Endothelial cell (in vitro differentiated cells): ENCODE data around the gene CREB3L1. TPM values are rescaled to one million over a fixed set of nuclear protein-coding genes. Genes with fewer than 3 reads are reported as not detected.

Experiments used
- DNase-seq: peaks from one replicate; pipeline ENCODE4 v3.0.0; 2021; ENCODE audit warnings: low spot score
- H3K27ac Mint-ChIP-seq: one replicate; pipeline ENCODE4 v1.8.0; 2021; ENCODE audit warnings: mixed read lengths, inconsistent platforms; ENCODE audit not compliant: unreplicated experiment
- H3K27me3 Mint-ChIP-seq: one replicate; pipeline ENCODE4 v1.8.0; 2021; ENCODE audit warnings: mild to moderate bottlenecking, moderate library complexity, mixed read lengths, inconsistent platforms; ENCODE audit not compliant: unreplicated experiment
- H3K36me3 Mint-ChIP-seq: one replicate; pipeline ENCODE4 v1.8.0; 2021; ENCODE audit warnings: mild to moderate bottlenecking, low read depth, mixed read lengths, inconsistent platforms; ENCODE audit not compliant: unreplicated experiment
- H3K4me1 Mint-ChIP-seq: one replicate; pipeline ENCODE4 v1.8.0; 2021; ENCODE audit warnings: mild to moderate bottlenecking, mixed read lengths, inconsistent platforms; ENCODE audit not compliant: unreplicated experiment
- H3K4me3 Mint-ChIP-seq: one replicate; pipeline ENCODE4 v1.8.0; 2021; ENCODE audit warnings: mild to moderate bottlenecking, mixed read lengths, inconsistent platforms; ENCODE audit not compliant: unreplicated experiment
- H3K9me3 Mint-ChIP-seq: one replicate; pipeline ENCODE4 v1.8.0; 2021; ENCODE audit warnings: mixed read lengths, inconsistent platforms; ENCODE audit not compliant: unreplicated experiment
- CTCF ChIP-seq: fragments of 200-600 bp; sonication (generic); IDR thresholded peaks from one replicate; pipeline ENCODE4 v1.5.0; 2021; ENCODE audit warnings: antibody characterized with exemption; ENCODE audit not compliant: unreplicated experiment
- total RNA-seq: library from RNA; stranded (reverse); fragmentation: NEBNext Ultra II Directional; extraction: Animal tissue kit (Norgen Biotek cat#: 25700); gene quantifications from one replicate; pipeline ENCODE4 v1.2.1, GENCODE V29; 2021; ENCODE audit not compliant: unreplicated experiment

CREB3L1 gene
- total RNA-seq, 1 donor from 2014 or later: 21.6 TPM

GRCh38 chr11:46296059-46296527 is 18.6 kb downstream of the CREB3L1 start:
- Mint-ChIP-seq H3K27me3 (peaks cover 9% of the 10 kb centered on the region), H3K4me3 (peak overlapping the region; percentile 82), H3K9me3 (no peaks in the 10 kb centered on the region), H3K27ac (no peak overlapping the region), H3K4me1 (peaks cover 8% of the 10 kb centered on the region), H3K36me3 (peaks cover 6% of the 10 kb centered on the region)
- TF ChIP-seq CTCF: no peak
- DNase-seq: no peak

DNA sequence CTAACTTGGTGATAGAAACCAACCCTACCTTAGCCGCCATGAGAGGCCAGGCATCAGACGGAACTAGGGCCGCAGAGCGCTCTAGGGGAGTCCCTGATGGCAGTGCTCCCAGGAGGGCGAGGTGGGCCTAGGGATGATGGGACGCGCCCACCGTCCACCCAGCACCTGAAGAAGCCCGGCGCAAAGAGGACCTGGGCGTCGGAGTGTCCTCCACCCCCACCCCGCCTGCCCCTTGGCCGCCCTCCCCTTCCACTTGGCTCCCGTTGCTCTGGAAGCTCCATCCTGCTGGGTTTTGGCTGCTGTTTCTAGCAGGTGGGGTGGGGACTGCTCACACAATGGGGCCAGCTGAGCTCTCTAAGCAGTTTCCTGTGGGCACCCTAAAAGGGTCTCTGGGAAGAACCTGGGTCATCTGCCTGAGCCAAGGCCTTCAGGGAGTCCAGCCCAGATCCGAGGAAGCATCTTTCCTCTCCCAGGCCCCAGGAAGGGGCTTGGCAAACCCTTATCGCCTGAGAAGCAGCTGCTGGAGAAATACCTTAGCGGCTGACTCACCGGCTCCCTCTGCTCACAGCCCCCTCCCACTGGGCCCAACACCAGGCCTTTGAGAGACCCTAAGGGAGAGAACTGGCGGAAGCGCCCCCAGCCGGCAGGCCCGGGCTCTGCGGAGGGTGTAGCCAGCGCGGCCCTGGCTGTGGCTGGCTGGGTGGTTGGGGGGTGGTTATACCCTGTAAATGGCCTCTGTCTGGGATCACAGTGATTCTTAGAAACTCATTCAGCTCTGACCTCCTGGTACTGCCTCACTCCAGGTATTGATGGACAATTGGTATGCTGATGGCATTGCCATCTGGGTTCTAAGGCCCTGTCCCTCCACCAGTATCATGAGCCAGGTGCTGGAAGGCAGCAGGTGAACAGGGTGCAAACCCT is 19.3 kb downstream of the CREB3L1 start:
- Mint-ChIP-seq H3K36me3 (peaks cover 6% of the 10 kb centered on the region), H3K4me1 (peaks cover 8% of the 10 kb centered on the region), H3K27ac (peak overlapping the region; percentile 25), H3K4me3 (no peak overlapping the region), H3K27me3 (peaks cover 9% of the 10 kb centered on the region), H3K9me3 (no peaks in the 10 kb centered on the region)
- peak; percentile 68 for TF ChIP-seq CTCF
- peak; percentile 82 for DNase-seq

- no peaks in the 10 kb centered on the region for H3K9me3 Mint-ChIP-seq
- no peak overlapping the region for H3K27ac Mint-ChIP-seq
- no peak for TF ChIP-seq CTCF
- H3K36me3 Mint-ChIP-seq: peaks cover 6% of the 10 kb centered on the region
- H3K27me3 Mint-ChIP-seq: peaks cover 9% of the 10 kb centered on the region
- H3K4me3 Mint-ChIP-seq: no peak overlapping the region
- DNase-seq: no peak
- peaks cover 8% of the 10 kb centered on the region for H3K4me1 Mint-ChIP-seq
Measured at GRCh38 chr11:46298699-46299433, 21.4 kb downstream of the CREB3L1 start.

GRCh38 chr11:46299451-46299961 is 22.0 kb downstream of the CREB3L1 start:
- Mint-ChIP-seq H3K9me3 (no peaks in the 10 kb centered on the region), H3K36me3 (peaks cover 6% of the 10 kb centered on the region), H3K27me3 (peaks cover 7% of the 10 kb centered on the region), H3K27ac (no peak overlapping the region), H3K4me1 (peaks cover 8% of the 10 kb centered on the region), H3K4me3 (no peak overlapping the region)
- TF ChIP-seq CTCF: no peak
- DNase-seq: no peak
